A673 (cell line): ENCODE measurements around the gene PATJ.

Experiments
- EZH2 ChIP-seq: fragments of 200-600 bp; sonication (generic); IDR thresholded peaks from 2 replicates; pipeline ENCODE4 v1.6.1; 2017; ENCODE audit warnings: borderline replicate concordance, low read depth, mild to moderate bottlenecking, mixed read lengths, antibody characterized with exemption, low read length; ENCODE audit not compliant: poor library complexity, severe bottlenecking
- TF ChIP-seq, protein P1 (sequence below): fragments of 300-800, 200-600 bp; sonication (generic); conservative IDR thresholded peaks from 2 replicates; pipeline ENCODE4 v1.5.1; 2017; ENCODE audit warnings: low read depth, mild to moderate bottlenecking, antibody characterized with exemption, low read length, moderate library complexity, mixed read lengths

DNA sequence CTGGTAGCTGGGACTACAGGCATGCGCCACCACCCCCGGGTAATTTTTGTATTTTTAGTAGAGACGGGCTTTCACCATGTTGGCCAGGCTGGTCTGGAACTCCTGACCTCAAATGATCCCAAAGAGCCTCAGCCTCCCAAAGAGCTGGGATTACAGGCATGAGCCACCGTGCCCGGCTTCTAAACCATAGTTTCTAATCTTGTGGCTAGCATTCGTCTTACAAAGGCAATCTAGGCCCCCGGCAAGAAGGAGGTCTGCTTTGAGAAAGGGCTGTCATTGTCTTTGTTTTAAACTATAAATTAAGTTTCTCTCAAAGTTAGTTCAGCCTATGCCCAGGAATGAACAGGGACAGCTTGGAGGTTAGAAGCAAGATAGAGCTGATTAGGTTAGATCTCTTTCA is 442.1 kb downstream of the PATJ start:
- TF ChIP-seq, protein P1, sequence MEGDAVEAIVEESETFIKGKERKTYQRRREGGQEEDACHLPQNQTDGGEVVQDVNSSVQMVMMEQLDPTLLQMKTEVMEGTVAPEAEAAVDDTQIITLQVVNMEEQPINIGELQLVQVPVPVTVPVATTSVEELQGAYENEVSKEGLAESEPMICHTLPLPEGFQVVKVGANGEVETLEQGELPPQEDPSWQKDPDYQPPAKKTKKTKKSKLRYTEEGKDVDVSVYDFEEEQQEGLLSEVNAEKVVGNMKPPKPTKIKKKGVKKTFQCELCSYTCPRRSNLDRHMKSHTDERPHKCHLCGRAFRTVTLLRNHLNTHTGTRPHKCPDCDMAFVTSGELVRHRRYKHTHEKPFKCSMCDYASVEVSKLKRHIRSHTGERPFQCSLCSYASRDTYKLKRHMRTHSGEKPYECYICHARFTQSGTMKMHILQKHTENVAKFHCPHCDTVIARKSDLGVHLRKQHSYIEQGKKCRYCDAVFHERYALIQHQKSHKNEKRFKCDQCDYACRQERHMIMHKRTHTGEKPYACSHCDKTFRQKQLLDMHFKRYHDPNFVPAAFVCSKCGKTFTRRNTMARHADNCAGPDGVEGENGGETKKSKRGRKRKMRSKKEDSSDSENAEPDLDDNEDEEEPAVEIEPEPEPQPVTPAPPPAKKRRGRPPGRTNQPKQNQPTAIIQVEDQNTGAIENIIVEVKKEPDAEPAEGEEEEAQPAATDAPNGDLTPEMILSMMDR, result no peak
- TF ChIP-seq EZH2, result no peak
